KMS-11 (cell line): ENCODE measurements around the gene MAEL.

Source experiments
- H2AFZ ChIP-seq: fragments of 200-600 bp; sonication (generic); 2 replicates; pipeline ENCODE4 v1.6.1; 2016; ENCODE audit warnings: antibody characterized with exemption, mixed run types, low read depth
- H3K27ac ChIP-seq: fragments of 200-600 bp; sonication (generic); 2 replicates; pipeline ENCODE4 v1.6.1; 2016; ENCODE audit warnings: mild to moderate bottlenecking, mixed run types
- H3K27me3 ChIP-seq: fragments of 200-600 bp; sonication (generic); 2 replicates; pipeline ENCODE4 v1.6.1; 2017; ENCODE audit warnings: mild to moderate bottlenecking, low read depth, mixed run types, moderate library complexity; ENCODE audit not compliant: insufficient read depth
- H3K36me3 ChIP-seq: fragments of 200-600 bp; sonication (generic); 2 replicates; pipeline ENCODE4 v1.6.1; 2017; ENCODE audit warnings: mild to moderate bottlenecking, mixed run types; ENCODE audit not compliant: insufficient read depth
- H3K4me1 ChIP-seq: fragments of 200-600 bp; sonication (generic); 2 replicates; pipeline ENCODE4 v1.6.1; 2016; ENCODE audit warnings: mild to moderate bottlenecking, low read depth, mixed run types; ENCODE audit not compliant: poor library complexity, severe bottlenecking
- H3K4me2 ChIP-seq: fragments of 200-600 bp; sonication (generic); 2 replicates; pipeline ENCODE4 v1.7.0; 2016; ENCODE audit warnings: mild to moderate bottlenecking, mixed run types
- H3K4me3 ChIP-seq: fragments of 200-600 bp; sonication (generic); IDR thresholded peaks from 2 replicates; pipeline ENCODE4 v1.6.1; 2017; ENCODE audit warnings: low read depth, low read length, mixed read lengths; ENCODE audit not compliant: insufficient read depth
- H3K79me2 ChIP-seq: fragments of 200-600 bp; sonication (generic); 2 replicates; pipeline ENCODE4 v1.6.1; 2016; ENCODE audit warnings: low read depth, mixed run types; ENCODE audit not compliant: insufficient read depth
- H3K9ac ChIP-seq: fragments of 200-600 bp; sonication (generic); 2 replicates; pipeline ENCODE4 v1.6.1; 2016; ENCODE audit warnings: mild to moderate bottlenecking, mixed run types
- H4K20me1 ChIP-seq: fragments of 200-600 bp; sonication (generic); 2 replicates; pipeline ENCODE4 v1.6.1; 2016; ENCODE audit warnings: mild to moderate bottlenecking, mixed run types; ENCODE audit not compliant: insufficient read depth
- CTCF ChIP-seq: fragments of 200-600 bp; sonication (generic); conservative IDR thresholded peaks from 2 replicates; pipeline ENCODE4 v1.6.1; 2017; ENCODE audit warnings: low read depth, mild to moderate bottlenecking, antibody characterized with exemption, low read length, moderate library complexity, mixed read lengths

The MAEL gene

GRCh38 chr1:167060141-167061072 lies 71.3 kb downstream of the MAEL start:
- Histone ChIP-seq H3K79me2 (no peaks in the 10 kb centered on the region), H3K4me3 (no peak overlapping the region), H3K27me3 (no peaks in the 10 kb centered on the region), H2AFZ (no peak overlapping the region), H3K4me2 (no peak overlapping the region), H4K20me1 (no peaks in the 10 kb centered on the region), H3K36me3 (no peaks in the 10 kb centered on the region), H3K27ac (no peak overlapping the region), H3K9ac (no peak overlapping the region), H3K4me1 (peaks cover 24% of the 10 kb centered on the region)
- peak; percentile 25; the same call in 1 of the 2 replicates for TF ChIP-seq CTCF

- Histone ChIP-seq H3K27ac (no peak overlapping the region), H3K4me2 (no peak overlapping the region), H4K20me1 (no peaks in the 10 kb centered on the region), H3K9ac (no peak overlapping the region), H2AFZ (no peak overlapping the region), H3K36me3 (no peaks in the 10 kb centered on the region), H3K4me1 (peaks cover 24% of the 10 kb centered on the region), H3K4me3 (no peak overlapping the region), H3K27me3 (no peaks in the 10 kb centered on the region), H3K79me2 (no peaks in the 10 kb centered on the region)
- no peak for TF ChIP-seq CTCF
These were observed 72.0 kb downstream of the MAEL start for GRCh38 chr1:167061073-167061464.

GRCh38 chr1:167064621-167065020 lies 75.5 kb downstream of the MAEL start:
- TF ChIP-seq CTCF = no peak
- H3K4me1 ChIP-seq = peaks cover 14% of the 10 kb centered on the region
- no peak overlapping the region for H3K9ac ChIP-seq
- H4K20me1 ChIP-seq = no peaks in the 10 kb centered on the region
- H3K27ac ChIP-seq = no peak overlapping the region
- no peaks in the 10 kb centered on the region for H3K36me3 ChIP-seq
- no peak overlapping the region for H2AFZ ChIP-seq
- no peak overlapping the region for H3K4me3 ChIP-seq
- H3K27me3 ChIP-seq = no peaks in the 10 kb centered on the region
- H3K79me2 ChIP-seq = no peaks in the 10 kb centered on the region
- H3K4me2 ChIP-seq = no peak overlapping the region

GRCh38 chr1:167065471-167065870 lies 76.4 kb downstream of the MAEL start:
- no peak overlapping the region for H3K4me2 ChIP-seq
- H3K4me1 ChIP-seq = peaks cover 11% of the 10 kb centered on the region
- no peak overlapping the region for H3K27ac ChIP-seq
- no peak overlapping the region for H3K9ac ChIP-seq
- no peaks in the 10 kb centered on the region for H3K79me2 ChIP-seq
- H4K20me1 ChIP-seq = no peaks in the 10 kb centered on the region
- H3K4me3 ChIP-seq = no peak overlapping the region
- H3K36me3 ChIP-seq = no peaks in the 10 kb centered on the region
- H2AFZ ChIP-seq = no peak overlapping the region
- no peak for TF ChIP-seq CTCF
- H3K27me3 ChIP-seq = no peaks in the 10 kb centered on the region
